ENCODE data around the gene FN3K.
A peak's percentile ranks its signal among the peaks of the same experiment; 100 is the strongest.
"Not testable (repeated sequence)": the region's sequence is repeated elsewhere in the genome, so short reads cannot be mapped to it uniquely, and the experiment has no call there.

The FN3K gene

DNA sequence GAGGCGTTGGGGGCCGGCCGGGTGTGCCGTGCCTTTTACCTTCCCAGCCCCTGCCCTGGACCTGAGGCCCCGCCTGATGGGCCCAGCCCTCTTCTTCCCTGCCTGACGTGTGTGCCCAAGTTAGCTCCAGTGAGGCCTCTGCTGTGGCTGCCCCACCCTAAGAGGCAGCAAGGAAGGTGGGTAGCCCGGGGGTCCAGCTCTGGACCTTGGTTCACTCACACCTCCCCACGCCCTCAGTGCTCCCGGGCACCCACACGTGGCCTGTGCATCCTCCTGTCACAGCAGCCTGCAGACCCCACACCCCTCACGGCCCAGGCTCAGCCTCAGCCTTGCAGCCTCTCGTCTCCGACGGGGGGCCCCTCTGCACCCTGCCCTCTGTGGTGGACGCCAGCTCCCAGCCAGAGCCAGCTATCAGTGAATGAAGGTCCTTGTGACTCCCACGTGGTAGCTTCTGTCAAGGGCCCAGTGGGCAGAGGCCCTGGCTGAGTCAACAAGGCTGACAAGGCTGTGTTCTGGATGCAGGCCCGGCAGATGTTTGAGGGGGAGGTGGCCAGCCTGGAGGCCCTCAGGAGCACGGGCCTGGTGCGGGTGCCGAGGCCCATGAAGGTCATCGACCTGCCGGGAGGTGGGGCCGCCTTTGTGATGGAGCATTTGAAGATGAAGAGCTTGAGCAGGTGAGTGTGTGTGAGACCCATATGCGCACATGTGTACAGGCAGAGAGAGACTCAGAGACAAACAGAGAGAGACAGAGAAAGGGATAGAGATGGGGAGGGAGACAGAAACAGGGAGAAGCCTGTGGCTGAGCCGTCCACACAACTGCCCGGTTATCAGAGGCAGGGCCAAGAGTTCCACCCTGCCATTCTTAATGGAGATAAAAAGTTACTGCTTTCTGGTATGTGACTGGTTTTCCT is 2.8 kb downstream of the FN3K start:
- no peak for DNase-seq

DNA sequence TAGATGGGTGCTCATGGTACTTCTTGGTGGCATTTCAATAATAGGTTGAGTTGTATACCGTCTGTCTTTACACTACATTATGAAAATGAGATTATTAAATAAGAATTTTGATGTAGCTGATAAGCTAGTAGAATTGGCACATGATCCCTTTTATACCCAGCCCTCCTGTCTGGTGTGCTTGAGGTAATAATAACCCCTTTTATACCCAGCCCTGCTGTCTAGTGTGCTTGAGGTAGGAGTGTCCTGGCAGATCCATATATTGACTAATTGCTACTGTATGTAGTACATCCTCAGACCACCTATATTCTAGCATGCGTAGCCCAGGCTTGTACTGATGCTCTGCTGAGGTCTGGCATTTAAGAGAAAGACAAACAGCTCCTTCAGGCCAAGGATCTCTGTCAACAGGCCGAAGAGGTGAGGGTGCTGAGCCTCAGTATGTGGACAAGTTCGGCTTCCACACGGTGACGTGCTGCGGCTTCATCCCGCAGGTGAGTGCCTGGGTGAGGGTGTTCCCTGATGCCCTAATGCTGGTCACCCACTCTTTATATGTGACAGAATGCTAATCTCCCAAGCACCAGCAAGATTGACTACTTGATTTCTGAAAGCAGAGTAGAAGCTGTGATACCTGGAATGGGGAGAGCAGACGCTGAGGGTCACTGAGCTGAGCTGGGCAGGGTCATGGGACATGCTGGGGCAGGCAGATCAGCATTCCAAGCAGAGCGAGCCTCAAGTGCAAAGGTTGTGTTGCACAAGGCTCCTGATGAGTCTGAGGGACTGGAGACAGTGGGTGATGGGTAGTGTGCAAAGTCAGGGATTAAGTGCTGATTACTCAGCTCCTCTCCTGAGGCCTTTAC is 5.7 kb downstream of the FN3K start:
- no peak for DNase-seq

DNA sequence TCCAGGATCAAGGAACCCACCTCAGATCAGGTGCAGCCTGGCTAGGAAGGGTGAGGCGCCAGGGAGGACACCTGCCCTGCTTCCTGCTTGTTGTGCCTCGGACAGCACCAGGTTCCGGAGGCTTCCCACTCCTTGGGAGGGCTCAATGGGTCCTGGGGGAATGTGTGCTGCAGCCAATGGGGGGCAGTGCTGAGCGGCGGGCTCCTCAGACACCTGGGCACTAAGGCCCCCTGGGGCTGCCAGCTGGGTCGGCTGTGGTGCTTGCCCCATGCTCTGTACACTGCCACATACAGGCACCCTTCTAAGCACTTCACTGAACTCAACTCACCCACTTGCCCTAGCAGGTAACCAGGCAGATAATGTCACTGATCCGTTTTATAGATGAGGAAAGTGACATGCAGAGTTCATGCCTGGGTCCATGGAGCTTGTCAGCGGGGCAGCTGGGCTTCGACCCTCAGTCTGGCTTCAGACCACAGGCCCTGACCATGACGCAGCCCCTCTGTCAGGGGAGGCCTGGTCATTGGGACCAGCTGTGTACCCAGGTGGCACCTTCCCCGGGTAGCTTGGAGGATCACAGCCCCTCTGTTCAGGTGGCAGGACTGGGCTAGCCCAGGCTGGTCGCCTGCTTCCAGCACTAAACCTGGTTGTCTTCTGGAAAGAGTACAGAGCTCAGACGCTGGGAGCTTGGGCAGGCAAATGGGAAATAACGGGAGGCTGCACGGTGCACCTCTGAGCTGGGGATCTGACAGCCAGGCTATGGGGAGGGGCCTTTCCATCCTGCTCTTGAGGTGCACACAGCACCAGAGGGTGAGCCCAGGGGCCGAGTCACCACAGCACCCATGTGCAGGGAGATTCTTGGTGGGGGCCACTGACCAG is 8.2 kb downstream of the FN3K start:
- no peak for DNase-seq

DNA sequence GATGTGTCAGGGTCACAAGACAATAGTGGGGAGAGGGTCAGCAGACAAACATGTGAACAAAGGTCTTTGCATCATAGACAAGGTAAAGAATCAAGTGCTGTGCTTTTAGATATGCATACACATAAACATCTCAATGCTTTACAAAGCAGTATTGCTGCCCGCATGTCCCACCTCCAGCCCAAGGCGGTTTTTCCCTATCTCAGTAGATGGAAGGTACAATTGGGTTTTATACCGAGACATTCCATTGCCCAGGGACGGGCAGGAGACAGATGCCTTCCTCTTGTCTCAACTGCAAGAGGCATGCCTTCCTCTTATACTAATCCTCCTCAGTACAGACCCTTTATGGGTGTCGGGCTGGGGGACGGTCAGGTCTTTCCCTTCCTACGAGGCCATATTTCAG is 9.3 kb downstream of the FN3K start:
- not testable (repeated sequence) for DNase-seq

DNA sequence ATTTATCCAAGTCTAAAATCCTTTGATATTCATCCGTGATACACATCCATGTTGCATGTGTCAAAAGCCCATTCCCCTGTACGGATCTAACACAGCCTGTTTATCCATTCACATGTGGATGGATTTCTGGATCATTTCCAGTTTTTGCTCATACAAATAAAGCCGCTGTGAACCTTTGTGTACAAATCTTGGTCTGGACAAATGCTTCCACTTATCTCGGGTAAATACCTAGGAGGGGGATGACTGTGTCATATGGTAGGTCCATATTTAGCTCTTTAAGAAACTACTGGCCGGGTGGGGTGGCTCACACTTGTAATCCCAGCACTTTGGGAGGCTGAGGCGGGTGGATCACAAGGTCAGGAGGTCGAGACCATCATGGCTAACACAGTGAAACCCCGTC is 10.1 kb downstream of the FN3K start:
- no peak for DNase-seq

DNA sequence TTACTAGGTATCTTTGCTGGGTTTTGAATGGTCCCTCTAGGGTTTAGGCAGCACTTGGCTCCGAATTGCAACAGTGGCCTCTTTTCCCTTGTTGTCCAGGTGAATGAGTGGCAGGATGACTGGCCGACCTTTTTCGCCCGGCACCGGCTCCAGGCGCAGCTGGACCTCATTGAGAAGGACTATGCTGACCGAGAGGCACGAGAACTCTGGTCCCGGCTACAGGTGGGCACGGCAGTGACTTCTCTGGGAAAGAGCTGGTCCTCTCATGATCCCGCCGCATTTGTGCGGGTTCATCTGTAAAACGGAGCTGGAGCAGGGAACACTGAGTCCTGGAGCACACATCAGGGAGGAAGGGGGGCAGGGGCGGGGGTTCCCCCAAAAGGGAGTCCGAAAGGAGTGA is 13.3 kb downstream of the FN3K start:
- no peak for DNase-seq

DNA sequence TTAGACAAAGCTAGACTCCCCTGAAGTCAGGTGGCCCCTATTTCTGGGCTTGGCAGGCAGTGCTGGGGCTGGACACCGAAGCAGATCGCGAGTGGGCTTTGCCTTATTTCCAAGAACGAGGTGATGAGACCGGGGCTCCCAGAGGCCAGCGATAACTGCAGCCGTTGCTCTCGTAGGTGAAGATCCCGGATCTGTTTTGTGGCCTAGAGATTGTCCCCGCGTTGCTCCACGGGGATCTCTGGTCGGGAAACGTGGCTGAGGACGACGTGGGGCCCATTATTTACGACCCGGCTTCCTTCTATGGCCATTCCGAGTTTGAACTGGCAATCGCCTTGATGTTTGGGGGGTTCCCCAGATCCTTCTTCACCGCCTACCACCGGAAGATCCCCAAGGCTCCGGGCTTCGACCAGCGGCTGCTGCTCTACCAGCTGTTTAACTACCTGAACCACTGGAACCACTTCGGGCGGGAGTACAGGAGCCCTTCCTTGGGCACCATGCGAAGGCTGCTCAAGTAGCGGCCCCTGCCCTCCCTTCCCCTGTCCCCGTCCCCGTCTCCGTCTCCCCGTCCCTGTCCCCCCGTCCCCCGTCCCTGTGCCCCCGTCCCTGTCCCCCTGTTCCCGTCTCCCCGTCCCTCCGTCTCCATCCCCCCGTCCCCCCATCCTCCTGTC is 15.0 kb downstream of the FN3K start:
- peak in 1 of 3 donors; percentile 44 for DNase-seq

DNA sequence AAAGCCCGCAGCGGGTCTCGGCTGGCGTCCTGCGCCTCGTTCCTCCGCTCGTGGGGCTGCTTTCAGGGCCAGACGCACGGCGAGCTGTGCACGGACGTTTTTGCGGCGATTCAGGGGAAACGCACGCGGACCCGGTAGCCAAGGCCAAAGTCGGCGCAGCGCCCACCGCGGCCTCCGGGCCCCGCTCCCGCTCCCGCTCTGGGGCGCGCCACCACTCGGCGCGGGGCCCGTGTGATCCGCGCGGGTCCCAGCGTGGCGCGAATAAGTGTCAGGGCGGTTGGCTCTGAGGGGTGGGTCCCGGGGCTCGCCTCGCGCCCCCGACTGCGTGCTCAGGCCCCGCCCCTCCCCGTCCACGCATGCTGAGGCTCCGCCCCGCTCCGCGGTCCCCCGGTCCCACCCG is 15.8 kb downstream of the FN3K start:
- no peak for DNase-seq

DNA sequence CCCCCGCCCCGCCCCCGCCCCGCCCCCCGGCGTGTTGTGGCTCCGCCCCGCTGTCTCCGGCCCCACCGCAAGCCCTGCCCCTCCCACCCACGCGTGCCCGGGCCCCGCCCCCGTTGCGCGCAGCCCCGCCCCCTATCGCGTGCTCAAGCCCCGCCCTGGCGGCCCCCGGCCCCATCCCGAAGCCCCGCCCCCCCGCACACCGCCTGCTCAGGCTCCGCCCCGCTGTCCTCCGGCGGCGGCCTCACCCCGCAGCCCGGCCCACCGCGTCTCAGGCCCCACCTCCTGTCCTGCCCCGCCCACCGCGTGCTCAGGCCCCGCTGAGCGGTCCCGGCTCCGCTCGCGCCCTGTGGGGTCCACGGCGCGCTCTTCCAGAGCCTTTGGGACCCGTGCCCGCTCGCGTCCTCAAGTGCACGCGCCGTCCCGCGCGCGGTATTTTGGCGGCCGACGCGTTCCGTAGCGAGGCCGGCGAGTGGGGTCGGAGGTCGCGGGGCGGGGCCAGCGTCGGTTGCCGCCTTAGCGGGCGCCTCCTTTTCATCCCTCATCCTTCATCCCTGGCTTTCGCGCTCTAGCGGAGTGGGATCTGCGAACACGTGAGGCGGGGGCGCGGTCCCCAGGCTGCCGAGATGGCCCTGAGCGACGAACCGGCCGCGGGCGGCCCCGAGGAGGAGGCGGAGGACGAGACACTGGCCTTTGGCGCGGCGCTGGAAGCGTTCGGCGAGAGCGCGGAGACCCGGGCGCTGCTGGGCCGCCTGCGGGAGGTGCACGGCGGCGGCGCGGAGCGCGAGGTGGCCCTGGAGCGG is 16.4 kb downstream of the FN3K start, which contains the start of gene TBCD:
Gene TBCD (plus strand): TSS at position 495 of the 800 bp plus-strand sequence. CDS start 129 bp downstream, at position 624.
- peak; percentile 86 to 96 (median 95) for DNase-seq

DNA sequence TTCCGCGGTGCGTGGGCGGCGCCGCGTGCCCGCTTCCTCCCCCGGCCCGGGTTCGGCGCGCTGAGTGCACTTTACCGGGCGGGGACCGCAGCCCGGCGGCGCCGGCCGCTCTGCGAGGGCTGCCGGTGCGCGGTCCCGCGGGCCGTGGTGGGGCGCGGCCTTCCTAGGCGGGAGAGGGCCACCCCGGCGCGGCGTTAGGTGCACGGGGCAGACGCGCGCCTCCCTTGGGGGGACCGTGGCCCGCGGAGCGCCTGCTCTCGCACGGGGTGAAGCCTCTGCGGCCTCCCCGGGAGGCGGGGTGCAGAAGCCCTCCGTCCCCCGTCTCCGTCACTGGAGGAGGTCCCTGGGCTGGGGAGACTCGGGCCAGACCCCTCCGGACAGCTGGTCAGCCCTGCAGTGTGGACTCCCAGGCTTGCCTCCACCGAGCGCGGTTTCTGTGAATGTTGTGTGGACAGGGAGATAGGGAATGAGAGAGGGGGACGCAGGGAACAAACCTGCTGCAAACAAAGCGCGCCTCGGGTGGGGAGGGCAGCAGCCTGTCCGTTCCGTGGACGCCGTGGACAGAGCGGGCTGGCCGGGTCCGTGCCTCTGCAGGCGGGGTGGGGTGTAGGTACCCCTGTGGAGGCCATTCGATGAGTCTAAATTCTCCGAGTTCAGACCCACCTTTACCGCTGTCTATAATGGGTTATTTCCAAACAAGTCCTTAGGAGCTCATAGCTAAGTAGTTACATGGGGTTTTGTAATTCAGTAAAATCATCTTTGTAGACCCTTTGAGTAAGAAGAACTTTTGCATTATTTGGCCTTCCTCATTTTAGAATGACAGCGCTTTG is 17.2 kb downstream of the FN3K start:
- peak; percentile 17 to 62 (median 27) for DNase-seq

DNA sequence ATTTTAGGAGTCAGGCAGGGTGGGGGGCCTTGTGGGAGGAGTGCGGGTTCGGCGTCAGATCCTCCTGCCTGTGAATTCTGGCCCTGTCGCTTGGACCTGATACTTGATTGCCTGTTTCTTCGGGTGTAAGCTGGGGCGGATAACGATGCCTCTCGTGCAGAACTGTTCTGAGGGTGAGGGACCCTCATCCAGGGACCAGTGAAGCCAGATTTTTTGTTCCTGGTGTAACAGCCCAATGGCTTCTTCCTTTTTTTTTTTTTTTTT is 17.7 kb downstream of the FN3K start:
- no peak for DNase-seq

DNA sequence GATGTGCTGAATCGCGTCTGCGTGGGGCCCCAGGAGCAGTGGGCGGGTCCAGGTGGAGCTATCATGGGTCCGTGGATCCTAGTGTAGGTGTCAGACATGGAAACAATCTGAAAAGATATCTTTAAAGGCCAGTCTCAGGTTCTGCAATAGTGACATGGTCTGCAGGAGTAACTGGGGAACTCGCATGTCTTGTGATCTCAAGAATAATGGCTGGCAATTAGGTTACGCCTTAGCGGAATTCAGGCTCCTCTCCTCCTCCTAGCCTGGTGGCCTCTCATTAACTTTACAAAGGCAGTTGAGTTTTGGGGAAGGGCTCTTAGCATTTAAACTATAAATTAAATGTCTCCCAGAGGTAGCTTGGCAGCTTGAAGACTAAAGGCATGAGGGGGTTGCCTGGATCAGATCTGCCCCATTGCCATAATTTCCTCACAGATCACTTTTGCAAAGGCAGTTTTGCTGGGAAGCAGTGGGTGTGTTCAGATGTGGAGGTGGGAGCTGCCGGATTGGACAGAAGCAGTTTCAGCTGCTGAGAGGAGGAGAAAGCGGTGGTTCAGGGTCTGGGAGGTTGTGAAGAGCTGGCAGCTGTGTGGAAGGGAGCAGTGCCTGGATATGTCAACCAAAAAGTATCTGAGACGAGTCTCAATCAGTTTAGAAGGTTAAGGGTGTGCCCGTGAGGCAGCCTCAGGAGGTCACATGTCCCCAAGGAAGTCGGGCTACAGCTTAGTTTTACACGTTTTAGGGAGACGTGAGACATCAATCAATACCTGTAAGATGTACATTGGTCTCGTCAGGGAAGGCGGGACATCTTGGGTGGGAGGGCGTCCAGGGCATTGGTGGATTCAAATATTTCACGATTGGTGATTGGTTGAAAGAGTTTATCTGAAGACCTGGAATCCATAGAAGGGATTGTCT is 19.1 kb downstream of the FN3K start:
- no peak for DNase-seq

DNA sequence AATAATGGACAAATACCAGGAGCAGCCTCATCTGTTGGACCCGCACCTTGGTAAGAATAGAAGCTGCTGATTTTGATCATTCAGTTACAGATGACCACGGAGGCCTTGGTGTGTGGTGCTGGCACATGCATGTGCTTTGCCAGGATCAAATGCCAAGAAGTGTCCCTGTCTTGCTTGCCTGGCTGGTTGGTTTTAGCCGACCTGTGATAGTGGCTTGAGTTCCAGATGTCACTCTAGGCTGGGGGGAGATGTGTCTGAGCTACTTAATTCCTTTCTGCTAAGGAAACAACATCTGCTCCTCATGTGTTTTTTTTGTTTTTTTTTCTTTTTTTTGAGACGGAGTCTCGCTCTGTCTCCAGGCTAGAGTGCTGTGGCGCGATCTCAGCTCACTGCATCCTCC is 20.8 kb downstream of the FN3K start:
- no peak for DNase-seq

DNA sequence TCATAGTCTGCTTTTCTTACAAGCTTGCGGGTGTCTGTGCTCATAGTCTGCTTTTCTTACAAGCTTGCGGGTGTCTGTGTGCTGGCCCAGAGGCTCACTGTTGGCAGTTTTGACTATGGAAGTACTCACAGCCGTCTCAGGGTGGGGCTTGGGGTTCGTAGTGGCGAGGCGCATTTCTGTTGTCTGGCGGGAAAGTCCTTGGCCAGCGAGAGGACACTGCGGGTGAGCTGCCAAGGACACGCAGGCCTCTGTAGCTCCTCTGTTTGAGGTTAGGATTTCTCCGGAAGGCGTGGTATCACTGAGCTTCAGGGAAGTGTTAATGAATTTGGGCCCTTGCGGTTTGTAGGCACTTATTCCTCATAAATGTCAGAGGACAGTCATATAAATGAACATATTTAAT is 30.0 kb downstream of the FN3K start:
- DNase-seq = no peak

DNA sequence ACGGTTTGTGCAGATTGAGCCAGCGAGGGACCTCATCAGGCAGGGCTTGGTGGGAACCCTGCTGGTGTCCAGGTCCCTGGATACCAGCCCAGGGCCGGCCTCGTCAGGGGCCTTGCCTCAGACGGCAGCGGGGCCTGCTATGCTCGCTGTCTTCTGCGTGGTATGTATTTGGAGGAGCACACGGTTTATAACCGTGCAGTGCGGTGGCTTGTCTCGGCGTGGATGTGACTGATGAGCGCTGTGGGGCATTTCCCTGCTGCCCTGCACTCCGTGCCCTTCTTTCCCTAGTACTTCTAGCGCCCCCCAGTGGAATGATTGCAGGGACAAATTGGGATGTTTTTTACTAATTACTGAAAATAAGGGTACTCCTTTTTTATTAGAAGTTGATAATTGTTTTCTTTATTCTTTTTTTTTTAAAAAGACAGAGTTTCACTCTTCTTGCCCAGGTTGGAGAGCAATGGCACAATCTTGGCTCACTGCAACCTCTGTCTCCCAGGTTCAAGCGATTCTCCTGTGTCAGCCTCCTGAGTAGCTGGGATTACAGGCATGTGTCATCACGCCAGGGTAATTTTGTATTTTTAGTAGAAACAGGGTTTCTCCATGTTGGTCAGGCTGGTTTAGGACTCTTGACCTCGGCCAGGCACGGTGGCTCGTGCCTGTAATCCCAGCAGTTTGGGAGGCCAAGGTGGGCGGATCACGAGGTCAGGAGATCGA is 31.8 kb downstream of the FN3K start:
- DNase-seq = peak; percentile 74 to 89 (median 85)

DNA sequence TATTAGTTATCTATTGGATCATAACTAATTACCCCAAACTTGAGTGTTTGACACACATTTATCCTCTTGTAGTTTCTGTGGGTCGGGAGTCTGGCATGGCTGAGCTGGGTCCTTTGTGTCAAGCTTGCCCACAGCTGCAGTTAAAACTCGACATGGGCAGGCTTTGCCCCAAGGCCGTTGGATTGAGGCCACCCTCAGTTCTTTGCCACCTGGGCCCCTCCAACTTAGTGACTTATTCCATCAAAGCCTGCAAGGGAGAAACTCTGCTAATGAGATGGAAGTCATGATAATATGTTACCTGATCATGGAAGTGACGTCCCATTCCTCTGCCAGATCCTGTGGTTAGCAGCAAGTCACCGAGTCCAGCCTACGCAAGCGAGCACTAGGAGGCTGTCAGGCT is 33.6 kb downstream of the FN3K start:
- DNase-seq = no peak

DNA sequence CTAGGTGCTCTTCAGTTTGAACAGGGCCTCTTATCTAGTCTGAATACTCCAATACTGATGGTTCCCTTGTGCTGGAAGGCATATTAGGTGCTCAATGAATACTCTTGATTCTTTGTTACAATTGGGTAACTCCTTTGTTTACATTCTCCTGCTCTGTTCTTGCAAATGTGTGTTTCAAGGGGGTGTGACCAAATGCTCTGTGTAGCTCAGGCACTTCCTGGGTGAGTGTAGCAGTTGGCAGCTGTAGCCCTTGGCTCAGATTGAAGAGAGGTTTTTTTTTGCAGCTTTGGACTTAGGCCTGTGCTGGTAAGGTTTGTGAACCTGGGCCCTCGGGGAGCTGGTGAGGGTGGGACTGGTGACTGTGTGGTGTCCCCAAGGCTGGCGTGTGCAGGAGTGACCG is 36.6 kb downstream of the FN3K start:
- DNase-seq = no peak

DNA sequence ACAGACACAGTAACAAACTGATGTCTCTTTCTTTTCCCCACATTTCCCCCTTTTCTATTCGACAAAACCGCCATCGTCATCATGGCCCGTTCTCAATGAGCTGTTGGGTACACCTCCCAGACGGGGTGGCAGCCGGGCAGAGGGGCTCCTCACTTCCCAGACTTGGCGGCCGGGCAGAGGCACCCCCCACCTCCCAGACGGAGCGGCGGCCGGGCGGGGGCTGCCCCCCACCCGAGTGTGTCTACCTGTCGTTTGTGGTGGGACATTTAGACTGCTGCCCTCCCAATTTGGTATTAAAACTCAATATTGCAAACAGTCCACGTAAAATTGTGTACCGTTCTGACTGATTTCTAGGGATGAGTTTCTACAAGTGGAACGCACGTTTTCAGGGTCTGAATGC is 39.0 kb downstream of the FN3K start:
- not testable (repeated sequence) for DNase-seq
